GM21619 (cell line): ENCODE data around the gene PUM1.
"Not testable (repeated sequence)": the region's sequence is repeated elsewhere in the genome, so short reads cannot be mapped to it uniquely, and the experiment has no call there.

Experiments used
- ATAC-seq: cut with Tn5 transposase; IDR thresholded peaks from one replicate; pipeline ENCODE4 v1.9.1; 2021; ENCODE audit not compliant: unreplicated experiment

Gene PUM1

GRCh38 chr1:30997463-30998057 lies 68.0 kb downstream of the PUM1 start:
- ATAC-seq: no peak

DNA sequence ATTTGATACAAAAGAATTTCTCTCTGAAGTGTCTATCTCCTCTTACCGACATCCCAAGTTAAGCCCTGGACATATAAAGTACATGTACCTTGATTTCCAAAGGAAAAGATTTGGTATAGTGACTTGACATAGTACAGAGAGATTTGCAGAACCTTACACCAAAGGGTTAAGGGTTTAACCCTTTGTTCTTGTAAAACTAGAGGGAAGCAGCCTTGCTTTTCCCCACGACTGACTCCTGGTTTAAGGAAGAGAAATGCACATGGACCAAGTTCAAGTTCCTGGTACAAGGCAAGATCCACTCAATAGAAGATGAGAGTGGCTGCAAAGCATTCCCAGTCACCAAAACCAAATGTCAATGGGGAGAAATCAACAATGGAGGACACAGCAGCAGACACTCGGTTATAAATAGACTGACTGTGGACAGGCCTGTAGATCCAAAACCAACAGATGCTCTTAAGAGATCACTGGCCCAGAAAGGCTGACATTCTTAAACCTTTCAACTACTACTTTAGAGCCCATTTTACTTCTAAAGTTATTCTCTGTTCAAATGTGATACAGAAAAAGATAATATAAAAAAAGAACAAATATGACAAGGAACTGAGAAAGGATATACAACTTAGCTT lies 69.4 kb downstream of the PUM1 start:
- no peak for ATAC-seq

GRCh38 chr1:30991862-30992606 lies 73.5 kb downstream of the PUM1 start:
- ATAC-seq: no peak

- no peak for ATAC-seq
Observed at GRCh38 chr1:30990591-30990990, 74.9 kb downstream of the PUM1 start.

GRCh38 chr1:30988045-30988444 lies 77.5 kb downstream of the PUM1 start:
- no peak for ATAC-seq

DNA sequence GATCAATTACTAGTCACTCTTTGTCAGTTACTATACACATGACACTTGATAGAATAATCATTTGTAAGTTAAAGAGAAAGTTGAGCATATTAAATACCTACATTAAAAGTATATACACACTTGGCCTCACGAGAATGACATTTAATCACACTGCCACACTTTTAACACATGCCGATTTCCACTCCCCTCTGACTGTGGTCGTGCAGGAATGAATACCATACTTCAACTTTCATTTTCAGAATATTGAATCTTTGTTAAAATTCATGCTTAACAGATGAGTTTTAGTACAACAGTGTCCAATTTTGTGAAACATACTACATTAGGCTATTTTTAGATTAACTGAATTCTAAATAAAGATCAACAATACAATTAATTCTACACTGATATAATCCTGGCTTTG lies 78.8 kb downstream of the PUM1 start:
- ATAC-seq: no peak

DNA sequence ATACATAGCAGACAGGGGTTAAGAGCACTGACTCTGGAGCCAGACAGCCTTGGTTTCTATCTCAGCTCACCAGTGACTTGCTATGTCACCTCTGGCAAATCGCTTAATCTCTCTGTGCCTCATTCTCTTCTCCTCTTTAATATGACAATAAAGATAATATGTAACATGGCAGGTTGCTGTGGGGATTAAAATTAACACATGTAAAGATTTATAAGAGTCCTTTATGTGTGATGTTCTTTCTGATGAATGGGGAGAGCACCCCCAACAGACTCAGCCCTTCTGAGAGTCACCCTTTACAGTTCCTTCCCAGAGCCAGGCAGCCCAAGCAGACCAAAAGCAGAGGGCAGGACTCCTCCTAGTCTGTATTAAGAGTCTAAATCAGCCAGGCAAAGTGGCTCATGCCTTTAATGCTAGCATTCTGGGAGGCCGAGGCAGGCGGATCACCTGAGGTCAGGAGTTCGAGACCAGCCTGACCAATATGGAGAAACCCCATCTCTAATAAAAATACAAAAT lies 80.5 kb downstream of the PUM1 start:
- no peak for ATAC-seq

DNA sequence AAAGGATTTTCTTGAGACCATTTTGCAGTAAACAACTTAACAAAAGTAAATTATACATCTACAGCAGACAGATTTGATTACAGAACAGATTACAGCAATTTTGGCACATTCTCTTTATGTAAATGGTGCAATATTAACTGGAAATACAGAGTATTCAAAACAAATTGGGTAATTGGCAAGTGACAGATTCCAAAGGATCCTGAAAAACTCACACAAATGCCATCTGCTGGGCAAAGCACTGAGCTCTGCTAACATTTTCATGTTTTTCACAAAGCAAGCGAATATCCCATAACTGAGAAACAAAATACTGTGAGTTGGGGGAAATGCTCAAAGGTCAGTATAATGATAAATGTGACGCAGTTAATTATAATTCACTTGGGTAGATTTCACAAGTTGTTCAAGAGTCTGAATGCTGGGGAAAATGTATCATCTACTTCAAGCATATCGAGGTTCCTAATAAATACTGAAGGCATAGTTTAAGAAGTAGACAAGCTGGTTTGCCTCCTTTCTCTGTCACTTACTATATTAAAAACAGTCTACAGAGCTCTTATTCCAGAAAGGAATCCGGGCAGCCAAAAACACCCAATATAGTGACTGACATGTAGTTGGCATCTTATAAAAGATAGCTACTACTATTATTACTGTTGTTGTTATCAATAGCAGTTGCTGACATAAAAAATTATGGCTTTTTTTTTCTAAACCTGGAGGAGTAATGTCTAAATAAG lies 81.2 kb downstream of the PUM1 start:
- ATAC-seq: no peak

DNA sequence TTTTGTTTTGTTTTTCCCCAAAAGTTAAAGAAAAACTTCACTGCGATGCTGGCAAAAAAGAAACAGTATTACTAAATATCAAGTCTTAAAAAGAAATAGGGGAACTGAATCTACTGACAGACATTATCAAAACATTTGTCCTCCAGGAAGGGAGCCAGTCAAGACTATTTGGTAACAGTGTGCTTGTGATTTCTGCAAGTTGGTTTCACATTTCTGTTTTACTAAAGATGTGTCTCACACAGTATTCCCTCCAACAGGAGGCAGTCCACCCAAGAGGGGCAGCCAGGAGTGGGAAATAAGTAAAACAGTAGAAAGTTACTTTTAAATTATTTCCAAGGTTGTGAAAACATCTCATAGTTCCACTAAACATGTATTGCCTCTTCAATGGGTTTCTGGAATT lies 82.6 kb downstream of the PUM1 start:
- no peak for ATAC-seq

DNA sequence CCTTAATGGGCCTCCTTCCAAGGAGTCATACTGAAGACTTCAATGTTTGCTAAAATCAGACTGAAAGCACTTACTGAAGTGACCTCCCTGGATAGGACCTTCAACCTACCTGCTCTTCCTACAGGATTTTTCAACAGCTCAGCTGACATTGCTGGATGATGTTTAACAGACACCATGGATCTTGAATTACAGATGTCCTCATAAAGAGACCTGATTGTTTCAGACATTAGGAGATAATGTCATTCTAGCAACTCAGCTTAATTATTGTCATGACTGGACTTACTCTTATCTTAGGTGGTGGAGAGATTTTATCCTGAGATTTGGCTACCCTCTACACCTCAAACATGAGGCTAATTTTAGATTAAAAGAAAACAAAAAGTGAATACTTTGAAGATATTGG lies 83.1 kb downstream of the PUM1 start:
- no peak for ATAC-seq

DNA sequence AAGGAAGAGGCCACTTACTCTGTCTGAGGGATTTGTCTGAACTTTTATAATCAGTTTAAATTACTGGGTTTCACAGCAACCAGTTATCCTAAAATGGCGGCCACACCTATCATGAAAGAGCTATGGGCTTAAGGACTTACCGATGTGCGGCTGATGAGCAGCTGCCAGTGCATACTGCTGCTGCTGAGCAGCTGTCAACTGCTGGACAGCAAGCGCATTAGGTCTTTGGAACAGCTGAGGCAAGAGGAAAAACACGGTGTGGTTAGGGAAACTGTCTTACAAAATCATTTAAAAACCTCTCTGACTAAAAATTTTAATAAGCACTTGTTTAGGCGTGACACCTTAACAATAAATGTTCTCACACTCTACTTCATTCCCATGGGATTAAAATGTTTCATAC lies 84.3 kb downstream of the PUM1 start:
- no peak for ATAC-seq

- ATAC-seq: no peak
Observed at GRCh38 chr1:30977511-30977910, 88.0 kb downstream of the PUM1 start.

GRCh38 chr1:30977105-30977504 lies 88.4 kb downstream of the PUM1 start:
- ATAC-seq: no peak

GRCh38 chr1:30976143-30976542 lies 89.4 kb downstream of the PUM1 start:
- ATAC-seq: no peak

- no peak for ATAC-seq
Observed at GRCh38 chr1:30975217-30975616, 90.3 kb downstream of the PUM1 start.

DNA sequence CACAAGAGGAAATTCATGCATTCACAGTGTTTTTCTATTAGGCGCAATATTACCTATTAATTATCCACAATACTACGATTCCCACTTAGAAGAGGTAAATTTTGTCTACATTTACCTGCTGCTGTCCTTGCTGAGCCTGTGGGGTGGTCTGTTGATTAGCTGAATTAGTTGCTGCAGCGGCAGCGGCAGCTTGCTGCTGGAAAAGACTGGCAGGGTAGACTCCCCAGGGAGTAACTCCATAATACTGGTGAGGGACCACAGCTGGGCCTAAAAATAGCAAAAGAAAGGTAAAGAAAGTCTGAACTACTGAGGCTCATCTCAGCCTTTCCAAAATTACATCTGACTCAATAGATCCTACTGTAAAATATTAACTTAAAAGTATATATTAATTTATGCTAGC lies 91.0 kb downstream of the PUM1 start:
- ATAC-seq: no peak

DNA sequence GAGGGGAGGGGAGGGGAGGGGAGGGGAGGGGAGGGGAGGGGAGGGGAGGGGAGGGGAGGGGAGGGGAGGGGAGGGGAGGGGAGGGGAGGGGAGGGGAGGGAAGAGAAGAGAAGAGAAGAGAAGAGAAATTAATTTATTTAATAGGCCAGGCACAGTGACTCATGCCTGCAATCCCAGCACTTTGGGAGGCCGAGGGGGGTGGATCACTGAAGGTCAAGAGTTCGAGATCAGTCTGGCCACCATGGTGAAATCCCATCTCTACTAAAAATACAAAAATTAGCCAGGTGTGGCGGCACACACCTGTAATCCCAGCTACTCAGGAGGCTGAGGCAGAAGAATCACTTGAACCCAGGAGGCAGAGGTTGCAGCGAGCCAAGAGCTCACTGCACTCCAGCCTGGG lies 93.2 kb downstream of the PUM1 start:
- not testable (repeated sequence) for ATAC-seq

DNA sequence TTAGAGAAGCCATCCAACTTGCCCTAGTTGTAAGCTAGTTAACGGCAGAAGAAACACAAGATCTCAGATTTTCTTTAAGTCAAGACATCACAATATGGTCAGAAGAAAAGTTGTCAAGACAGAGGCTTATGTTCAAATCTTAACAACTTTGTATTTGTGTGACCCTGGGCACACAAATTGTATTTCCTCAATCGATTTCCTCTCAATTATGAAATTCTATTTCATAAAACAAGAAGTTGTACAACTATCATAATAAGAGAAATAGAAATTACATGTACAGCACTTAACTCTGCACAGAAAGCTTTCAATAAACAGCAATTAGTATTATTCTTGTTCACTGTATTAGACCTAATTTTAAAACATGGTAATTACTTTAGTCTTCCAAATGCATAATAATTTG lies 94.0 kb downstream of the PUM1 start:
- ATAC-seq: no peak

- ATAC-seq: no peak
Observed at GRCh38 chr1:30969903-30970302, 95.6 kb downstream of the PUM1 start.

GRCh38 chr1:30968220-30968971 lies 97.1 kb downstream of the PUM1 start:
- ATAC-seq: no peak
